ENCODE measurements around the gene OLFM2.
"Not testable (repeated sequence)": the region's sequence is repeated elsewhere in the genome, so short reads cannot be mapped to it uniquely, and the experiment has no call there.

The OLFM2 gene

DNA sequence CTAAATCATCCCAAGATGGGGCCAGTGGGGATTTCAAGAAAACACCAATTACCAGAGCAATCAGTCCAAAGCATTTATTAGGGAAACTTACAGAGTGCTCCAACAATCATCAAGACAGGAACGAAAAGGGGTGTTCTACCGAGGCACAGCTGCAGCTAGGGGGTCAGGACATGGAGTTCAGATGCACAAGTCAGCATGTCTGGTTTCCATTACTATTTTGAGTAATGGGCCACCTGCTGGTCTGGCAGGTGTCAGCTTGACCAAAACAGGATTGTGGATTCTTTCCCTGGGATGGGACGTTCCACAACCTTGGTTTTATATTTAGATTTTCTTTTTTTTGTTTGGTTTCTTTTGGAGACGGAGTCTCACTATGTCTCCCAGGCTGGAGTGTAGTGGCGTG is 112.5 kb downstream of the OLFM2 start:
- no peak for DNase-seq

DNA sequence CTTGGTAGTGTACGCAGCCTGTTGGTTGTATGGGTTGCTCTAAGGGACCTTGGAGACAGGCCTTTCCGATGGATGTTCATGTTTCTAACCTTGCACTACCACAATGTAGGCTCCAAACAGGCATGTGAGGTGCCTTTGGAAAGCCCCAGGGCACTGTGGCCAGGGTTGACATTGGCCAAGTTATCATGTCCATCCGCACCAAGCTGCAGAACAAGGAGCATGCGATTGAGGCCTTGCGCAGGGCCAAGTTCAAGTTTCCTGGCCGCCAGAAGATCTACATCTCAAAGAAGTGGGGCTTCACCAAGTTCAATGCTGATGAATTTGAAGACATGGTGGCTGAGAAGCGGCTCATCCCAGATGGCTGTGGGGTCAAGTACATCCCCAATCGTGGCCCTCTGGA is 116.3 kb downstream of the OLFM2 start:
- DNase-seq: not testable (repeated sequence)

GRCh38 chr19:9819596-9819909 is 116.8 kb downstream of the OLFM2 start:
- DNase-seq: peak; percentile 98

- peak; percentile 99 for DNase-seq
Observed at GRCh38 chr19:9818734-9819595, 117.3 kb downstream of the OLFM2 start, which contains the start of gene FBXL12. TSS of gene FBXL12 (minus strand) at chr19:9819079. CDS start at chr19:9818813, 266 bp downstream.

DNA sequence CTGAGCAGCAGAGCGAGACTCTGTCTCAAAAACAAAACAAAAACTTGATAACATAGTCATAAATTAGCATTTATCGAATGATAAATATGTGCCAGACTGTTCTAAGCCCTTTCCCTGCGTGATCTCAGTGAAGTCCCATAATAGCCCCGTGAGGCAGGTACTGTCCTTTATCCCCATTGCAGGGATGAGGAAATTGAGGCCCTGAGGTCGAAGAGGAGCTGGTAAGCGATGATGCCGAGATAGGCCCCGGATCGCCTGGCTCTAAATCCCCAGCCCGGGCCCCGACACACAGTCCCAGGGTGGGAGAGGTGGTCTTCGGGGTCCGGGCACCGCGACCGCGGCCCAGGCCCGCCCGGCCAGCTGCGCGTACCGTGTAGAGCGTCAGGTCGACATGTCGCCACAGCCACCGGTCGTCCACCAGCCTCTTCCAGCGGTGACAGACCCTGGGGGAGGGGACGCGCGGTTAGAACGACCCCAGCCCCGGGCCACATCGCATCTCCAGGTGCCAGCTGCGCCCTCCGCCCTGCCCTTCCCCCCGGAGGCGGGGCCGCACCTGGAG is 118.1 kb downstream of the OLFM2 start:
- no peak for DNase-seq

DNA sequence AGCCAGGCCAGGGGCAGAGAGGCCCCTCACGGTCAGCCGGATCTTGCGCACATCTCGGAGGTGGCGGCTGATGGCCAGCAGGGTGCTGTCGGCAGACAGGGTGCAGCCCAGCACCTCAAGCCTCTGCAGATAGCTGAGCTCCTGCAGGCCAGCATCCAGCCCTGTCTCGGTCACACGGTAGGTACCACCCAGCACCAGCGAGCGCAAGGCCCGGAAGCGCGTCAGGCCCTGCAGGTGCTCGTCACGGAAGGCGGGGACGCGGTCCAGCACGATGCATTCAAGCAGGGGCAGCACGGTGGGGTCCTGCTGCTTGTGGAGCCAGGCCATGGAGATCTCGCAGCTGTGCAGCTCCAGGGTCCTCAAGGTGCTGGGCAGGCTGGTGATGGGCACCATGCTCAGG is 125.2 kb downstream of the OLFM2 start:
- DNase-seq: no peak

DNA sequence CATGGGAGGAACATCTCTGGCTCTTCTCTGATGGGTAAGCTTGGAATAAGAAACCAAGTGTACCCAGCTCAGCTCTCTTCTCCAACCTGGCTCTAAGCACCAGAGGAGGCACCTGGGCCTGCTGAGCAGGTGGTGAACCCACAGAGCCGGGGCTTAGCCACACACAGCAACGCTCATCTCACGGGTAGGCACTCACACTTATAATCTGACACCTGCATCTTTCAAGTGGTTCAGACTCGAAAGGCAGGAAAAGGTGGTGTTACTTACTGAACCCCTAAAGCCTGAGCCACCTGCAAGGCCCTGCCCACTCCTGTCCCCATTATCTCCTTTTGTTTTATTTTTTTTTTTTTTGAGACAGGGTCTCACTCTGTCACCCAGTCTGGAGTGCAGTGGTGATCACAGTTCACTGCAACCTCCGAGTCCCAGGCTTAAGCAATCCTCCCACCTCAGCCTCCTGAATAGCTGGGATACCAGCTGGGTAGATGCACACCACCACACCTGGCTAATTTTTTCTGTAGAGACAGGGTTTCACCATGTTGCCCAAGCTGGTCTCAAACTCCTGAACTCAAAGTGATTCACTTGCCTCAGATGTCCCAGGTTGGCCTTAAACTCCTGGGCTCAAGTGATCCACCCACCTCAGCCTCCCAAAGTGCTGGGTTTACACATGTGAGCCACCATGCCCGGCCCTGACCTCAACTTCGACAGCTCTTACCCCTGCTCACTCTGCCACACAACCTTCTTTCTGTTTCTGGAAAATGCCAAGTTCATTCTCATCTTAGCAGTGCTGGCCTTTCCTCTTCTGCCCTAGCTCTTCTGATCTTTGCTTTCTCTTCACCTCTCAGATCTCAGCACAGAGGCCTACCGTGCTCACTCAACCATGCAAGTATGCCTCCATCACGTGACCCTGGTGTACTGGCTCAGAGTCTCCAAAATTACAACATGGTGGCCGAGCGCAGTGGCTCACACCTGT is 127.2 kb downstream of the OLFM2 start:
- DNase-seq: peak; percentile 11

DNA sequence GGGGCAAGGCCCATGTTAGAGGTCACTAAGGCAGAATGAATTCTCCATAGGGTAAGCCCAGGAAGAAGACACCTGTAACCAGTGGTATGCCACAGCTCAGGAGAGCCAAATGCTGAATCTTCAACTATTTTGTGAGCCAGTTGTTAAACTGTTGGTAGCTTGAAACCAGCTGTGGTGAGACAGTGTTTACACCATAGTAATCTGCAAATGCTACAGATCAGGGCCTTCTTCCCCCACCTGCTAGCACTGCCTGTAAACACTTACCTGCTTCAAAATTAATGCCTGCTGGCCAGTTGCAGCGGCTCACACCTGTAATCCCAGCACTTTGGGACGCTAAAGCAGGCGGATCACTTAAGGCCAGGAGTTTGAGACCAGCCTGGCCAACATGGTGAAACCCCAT is 129.5 kb downstream of the OLFM2 start:
- no peak for DNase-seq

All from NCI-H510A treated with DMSO at 0.1 percent for 48 hours (cell line).